HG03558 (cell line): Measurements from ENCODE around the gene ARFGEF2.

Experiments used
- ATAC-seq: cut with Tn5 transposase; IDR thresholded peaks from one replicate; pipeline ENCODE4 v1.9.1; 2021; ENCODE audit warnings: moderate number of reproducible peaks; ENCODE audit not compliant: unreplicated experiment; ENCODE audit errors: extremely low read depth

Gene ARFGEF2

DNA sequence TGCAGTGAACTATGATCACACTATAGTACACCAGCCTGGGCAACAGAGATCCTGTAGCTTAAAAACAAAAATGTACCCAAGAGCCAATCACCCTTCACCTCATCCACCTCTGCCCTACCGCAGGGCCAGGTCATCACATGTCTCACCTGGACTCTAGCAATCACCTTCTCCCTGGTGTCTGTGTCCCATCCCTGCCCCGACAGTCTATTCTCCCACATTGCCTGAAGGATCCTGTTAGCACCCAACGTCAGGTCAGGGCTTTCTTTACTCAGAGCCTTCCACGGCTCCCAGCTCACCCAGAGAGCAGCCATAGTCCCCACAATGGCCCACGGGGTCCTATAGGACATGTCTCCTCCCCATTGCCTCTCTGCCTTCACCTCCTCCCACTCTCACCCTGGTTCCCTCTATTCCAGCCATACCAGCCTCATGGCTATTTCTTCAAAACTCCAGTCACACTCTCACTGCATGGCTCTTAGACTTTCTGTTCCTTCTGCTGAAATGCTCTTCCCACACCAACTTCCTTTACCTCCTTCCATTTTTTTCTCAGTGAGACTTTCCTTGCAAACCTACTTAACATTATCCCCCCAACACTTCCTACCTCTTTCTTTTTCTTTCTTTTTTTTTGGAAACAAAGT lies 22.5 kb upstream of the ARFGEF2 start:
- no peak for ATAC-seq

DNA sequence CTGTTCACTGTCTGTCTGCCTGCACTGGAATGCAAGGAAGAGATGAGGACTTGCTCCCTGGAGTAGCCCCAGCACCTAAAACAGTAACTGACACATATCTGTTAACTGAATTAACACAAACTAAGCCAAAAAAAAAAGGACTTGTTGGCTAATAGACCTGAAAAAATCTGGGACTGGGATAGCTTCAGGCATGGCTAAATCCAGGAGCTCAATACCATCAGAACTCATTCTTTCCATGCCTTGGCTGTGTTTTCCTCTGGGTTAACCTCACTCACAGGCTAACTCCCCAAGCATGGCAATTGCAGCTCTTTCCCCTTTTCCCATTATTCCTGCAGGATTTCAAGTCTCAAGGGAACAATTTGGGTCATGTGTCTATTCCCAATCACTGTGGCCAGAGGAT lies 21.6 kb upstream of the ARFGEF2 start:
- no peak for ATAC-seq

DNA sequence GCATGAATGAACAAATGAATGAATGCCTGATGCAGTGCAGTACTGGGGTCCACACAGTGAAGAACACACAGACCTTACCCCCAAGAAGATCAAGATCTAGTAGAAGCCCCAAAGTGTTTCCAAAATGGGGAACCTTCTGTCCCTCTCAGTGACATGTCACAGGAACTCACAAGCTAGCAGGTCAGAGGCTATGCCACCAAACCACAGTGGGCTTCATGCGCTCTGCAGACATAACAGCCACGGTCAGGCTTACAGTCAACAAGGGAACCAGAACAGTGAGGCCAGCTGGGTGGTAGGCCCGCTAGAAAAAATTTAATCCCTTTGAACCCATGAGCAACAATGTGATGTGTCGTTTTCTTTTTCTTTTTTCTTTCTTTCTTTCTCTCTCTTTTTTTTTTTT lies 20.2 kb upstream of the ARFGEF2 start:
- ATAC-seq, result no peak

DNA sequence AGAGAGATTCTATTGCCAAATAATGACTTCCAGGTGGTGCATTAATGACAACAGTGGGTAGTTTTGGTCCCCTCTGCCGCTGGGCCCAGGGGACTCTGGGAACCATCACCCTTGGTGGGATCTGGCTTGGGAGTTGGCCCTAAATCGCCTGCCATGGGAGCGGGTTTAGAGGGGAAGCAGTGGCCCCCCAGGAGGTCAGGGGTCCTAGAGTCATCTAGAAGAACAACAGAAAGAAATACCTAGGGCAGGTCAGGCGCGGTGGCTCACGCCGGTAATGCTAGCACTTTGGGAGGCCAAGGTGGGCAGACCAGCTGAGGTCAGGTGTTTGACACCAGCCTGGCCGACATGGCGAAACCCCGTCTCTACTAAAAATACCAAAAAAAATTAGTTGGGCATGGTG lies 17.8 kb upstream of the ARFGEF2 start:
- no peak for ATAC-seq

DNA sequence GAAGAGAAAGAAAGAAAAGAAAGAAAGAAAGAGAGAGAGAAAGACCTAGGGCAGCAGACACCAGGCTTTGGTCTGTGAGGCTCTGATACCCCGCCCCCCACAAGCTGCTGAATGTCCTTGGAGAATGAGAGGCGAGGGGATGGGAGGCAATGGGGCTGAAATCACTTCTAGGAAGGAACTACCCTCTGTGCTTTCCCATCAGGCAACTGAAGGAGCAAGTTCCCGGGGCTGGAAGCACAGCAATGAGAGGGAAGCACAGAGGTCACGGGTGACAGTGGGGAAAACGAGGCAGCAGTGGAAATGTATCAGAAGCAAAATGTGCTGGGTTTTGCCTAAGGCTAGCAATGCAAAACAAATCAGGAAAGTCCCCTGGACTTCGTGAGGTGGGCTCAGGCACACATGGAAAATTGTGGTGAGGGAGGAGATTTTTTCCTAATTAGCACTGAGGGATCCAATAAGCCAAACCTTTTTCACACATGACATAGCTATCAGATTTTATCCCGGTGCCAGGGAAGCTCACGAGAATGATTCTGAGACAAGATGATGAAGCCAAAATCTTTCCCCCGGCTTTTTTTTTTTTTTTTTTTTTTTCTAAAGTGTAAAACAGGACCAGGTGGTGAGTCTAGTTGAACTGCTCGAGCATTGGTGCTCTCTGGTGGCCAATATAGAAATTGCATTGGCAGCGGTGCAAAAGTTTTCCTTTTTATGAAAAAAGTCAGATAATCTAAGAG lies 16.8 kb upstream of the ARFGEF2 start:
- no peak for ATAC-seq

DNA sequence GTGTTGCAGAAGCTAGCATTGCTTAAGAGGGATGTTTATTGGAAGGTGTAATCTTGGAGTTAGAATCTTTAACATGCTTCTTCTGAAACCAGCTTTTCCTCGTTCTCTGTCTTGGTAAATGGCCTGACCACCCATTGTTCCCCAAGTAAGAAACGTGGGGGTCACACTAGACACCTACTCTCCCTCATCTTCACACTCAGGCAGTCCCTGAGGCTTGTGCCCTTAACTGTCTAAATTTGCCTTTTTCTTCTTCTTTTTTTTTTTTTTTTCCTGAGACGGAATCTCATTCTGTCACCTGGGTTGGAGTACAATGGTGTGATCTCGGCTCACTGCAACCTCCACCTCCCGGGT lies 16.2 kb upstream of the ARFGEF2 start:
- ATAC-seq, result no peak

DNA sequence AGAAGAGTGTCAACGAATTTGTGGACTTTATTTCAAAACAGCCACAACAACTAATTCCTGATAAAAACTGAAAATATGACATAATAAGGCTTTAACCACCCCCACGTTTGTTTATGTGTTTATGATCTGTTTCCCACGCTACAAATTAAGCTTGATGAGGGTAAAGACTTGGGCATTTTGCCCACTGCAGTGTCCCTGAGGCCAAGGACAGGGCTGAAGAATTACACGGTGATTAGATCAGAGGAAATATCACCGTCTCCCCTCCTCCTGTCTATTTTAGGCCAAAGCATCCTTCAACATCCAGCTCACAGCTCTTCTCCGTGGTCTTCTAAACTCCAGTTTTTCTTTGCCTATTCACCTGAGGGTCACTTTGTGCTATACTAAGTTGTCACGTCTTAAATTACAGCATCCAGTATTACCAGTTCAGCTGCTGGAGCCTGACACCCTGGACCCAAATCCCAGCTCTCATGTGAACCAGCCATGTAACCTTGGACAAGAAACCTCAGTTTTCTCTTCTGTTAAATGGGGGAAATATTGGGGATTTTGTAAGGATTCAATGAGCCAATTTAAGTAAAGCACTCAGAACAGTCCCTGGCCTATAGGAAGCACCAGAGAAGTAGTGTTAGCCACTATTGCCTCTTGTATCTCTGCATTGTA lies 15.2 kb upstream of the ARFGEF2 start:
- ATAC-seq, result no peak

DNA sequence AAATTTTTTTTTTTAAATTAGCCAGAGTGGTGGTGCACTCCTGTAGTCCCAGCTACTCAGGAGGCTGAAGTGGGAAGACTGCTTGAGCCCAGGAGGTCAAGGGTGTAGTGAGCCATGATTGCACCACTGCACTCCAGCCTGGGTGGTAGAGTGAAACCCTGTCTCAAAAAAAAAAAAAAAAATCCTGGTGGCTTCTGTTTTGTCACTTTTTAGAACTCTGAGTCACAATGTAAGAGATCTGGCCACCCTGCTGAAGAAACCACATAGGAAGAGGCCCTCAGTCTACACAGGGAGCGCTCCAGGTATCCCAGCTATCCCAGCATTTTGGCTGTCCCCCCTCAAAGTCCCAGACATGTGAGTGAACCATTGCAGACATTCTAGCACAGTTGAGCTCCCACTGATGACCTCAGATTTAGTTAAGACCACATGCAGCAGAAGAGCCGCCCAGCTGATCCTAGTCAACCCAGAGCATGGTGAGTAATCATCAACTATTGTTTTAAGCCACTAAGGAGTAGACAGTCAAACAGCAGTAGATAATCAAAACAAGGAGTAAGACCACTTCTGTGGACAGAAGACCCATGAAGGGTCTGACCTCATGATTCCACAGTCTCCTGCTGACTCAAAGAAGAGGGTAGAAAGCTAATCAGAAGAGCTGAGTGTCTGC lies 12.7 kb upstream of the ARFGEF2 start:
- no peak for ATAC-seq

DNA sequence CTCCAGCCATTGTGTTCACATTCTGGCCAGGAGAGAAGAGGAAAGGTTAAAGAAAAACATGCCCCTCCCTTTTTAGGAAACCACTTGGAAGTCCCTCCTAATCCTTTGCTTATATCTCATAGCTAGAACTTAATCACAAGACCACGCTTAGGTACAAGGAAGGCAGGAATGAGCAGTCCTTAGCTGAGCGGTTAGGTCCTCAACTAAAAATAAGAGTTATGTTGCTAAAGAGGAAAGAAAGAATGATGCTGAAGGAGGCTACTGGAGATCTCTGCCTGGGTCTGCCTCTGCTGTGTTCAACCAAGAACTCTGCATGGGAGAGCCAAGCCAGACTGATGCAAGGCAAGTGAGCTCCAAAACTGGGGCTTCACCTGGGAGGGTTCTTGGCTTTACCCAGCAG lies 11.6 kb upstream of the ARFGEF2 start:
- ATAC-seq, result no peak

DNA sequence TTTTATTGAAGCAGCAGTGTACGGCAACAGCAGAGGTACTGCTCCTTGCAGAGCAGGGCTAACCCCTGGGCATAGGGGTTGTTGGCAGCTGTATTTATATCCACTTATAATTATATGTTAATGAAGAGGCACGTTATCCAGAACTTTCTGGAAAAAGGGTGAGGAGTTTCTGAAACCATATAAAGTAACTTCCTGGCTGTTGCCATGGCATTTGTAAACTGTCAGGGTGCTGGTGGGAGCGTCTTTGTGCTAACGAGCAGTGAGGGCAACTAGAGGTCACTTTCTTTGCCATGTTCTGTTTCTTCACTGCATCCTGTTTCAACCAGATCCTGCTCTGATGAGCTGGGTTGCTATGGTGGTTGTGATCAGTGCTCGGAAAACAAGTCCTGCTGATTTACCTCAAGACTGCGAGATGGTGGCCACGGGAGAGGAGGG lies 11.1 kb upstream of the ARFGEF2 start:
- ATAC-seq, result no peak

DNA sequence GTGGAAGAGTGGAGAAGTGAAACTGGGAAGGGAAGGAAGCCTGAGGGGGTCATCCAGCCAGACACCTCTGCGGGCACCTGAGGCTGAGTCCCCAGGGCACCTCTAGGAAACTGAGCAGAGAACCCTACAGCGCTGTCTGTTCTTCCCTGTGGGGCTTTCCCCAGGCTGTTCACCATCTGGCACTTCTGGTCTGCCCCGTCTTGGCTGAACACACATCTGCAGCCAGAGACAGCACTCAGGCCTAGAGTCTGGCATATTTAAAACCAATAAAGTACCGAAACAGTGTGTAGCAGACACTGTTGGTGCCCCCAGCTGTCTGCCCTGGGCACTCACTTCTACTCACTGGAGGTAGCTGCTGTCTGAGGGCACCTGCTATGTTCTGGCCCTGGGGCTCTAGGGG lies 9.4 kb upstream of the ARFGEF2 start:
- ATAC-seq, result peak; percentile 71

DNA sequence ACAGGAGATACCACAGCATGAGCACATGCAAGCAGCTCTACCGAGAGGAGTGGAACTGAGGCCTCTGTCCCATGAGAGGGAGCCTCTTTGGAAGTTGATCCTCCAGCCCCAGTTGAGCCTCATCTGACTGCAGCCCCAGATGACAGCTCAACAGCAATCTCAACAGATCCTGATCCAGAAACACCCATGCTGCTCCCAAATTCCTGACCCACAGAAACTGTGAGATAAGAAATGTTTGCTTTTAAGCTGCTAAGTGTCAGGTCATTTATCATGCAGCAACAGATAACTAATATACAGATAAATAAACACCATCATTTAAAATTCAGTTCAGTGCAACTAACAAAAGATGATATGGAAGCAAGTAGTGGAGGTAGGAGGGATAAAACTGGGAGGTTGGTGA lies 4.8 kb upstream of the ARFGEF2 start:
- no peak for ATAC-seq

DNA sequence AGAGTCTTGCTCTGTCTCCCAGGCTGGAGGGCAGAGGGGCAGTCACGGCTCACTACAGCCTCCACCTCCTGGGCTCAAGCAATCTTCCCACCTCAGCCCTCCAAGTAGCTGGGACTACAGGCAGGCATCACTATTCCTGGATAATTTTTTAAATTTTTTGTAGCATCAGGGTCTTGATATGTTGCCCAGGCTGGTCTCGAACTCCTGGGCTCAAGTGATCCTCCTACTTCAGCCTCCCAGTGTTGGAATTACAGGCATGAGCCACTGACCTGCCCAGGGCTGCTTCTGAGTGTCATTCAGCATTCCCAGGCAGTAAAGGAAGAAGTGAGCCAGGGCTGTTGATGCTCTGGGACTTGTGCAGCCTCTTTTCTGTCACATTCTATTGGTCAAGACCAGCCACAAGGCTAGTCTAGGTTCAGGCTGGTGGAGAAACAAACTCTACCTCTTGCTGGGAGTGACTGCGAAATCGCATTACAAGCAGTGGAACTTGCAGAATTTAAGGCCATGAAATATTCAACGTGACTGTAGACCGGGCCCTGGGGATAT lies 2.1 kb upstream of the ARFGEF2 start:
- ATAC-seq, result no peak

DNA sequence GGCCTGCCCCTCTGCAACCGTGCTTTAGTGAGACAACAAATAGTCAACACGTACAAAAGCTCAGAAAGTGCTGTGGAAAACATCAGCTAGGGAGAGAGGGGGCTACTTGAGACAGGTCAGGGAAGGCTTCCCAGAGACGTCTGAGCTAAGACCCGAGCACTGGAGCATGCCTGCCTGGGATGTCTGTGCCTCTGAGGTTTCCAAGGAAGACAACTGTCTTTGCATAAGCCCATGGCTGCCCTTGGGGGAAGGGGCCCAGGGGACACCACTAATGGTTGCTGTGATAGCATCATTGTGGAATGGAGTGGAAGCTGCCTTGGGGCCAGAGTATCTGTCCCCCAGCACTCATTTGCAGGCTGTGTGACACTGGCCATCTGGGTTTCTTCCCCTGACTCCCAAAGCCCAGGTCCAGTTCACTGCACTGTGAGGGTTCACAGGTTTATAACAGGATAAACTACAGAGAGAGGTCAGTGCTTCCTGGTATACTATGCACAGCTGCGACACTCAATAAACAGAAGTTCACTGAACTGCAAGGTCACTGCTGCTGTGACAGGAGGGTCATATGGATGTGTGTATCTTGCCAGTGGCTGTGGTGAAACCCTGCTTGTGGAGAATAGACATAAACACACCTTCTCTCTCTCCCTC lies 1.5 kb upstream of the ARFGEF2 start:
- ATAC-seq, result no peak

DNA sequence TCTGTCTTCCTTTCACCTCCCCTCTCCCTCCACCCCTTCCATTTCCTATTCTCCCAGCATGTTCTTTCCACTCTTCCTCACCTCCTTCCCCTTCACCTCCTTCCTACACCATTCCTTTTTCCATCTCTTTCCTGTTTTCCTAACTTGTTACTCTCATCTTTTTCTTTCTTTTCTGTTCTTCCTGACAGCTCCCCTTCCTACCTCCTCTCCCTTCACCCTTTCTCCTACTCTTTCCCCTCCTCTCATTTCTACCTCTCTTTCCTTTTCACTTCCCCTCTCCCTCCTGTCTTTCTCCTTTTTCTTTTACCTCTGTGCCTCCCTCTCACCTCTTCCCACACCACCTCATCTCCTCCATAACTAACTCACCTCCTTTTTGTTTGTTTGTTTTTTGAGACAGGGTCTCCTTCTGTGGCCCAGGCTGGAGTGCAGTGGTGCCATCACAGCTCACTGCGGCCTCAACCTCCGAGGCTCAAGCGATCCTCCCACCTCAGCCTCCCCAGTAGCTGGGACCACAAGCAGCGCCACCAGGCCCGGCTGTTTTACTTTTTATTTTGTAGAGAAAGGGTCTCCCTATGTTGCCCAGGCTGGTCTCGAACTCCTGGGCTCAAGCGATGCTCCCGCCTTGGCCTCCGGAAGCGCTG lies 864 bp upstream of the ARFGEF2 start:
- no peak for ATAC-seq

DNA sequence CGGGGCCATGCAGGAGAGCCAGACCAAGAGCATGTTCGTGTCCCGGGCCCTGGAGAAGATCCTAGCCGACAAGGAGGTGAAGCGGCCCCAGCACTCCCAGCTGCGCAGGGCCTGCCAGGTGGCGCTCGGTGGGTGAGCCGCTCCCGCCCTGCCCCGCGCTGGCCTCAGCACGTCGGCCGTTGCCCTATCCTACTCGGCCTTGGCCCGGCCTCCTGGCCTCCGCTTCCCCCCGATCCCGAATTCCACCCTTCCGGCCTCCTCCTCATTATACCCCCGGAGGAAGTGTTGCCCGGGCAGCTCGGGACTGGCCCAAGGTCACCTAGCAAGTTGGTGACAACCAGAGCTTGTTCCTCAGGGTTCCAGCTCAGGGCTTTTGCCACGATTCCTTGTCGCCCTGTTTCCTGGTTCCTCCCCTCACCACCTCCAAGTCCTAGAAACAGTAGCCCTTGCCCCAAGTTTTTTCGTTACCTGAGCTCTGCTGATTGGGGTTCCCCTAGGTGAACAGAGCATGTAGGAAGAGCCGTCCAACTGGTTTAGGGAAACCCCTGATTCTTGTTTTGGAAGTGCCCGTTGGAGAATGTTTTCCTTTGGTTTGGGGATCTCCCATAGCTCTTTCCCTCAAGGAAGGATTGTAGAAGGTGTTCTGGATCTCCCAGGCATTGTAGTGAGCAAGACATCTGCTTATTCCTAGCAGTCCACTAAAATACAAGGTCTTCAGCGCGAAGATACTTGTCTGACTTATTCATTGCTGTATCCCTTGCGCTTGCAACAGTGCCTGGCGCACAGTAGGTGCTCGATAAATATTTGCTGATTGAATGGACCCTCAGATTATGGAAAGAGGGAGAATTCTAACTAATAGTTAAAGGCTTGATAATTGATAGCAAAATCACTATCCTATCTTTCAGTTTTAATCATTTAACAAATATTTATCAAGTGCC lies 641 bp downstream of the ARFGEF2 start:
- ATAC-seq, result peak; percentile 15

DNA sequence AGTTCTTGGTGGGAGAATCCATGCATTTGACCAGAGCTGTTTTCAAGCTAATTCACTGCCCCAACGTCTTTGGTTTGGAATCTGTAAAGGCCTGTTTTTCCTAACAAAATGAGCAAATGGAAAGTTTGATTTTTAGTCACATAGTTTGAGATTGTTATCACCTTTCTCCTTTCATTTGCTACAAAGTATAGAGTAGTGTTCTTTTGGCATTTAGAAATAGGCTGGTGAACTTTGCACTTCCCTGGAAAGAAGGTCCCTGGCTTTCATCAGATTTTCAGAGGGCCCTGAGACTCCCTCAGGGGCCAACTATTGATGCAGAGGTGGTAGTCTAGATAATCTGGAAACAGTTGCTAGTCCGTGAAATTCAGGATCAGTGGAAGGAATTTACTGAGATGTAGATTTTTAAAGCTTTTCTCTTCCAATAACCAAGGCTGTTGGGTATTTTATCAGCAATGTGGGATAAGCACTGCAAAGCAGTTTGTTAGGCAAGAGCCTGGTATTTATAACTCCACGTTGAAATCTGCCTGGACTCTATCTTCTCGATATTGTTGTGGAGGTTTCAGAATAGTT lies 1.7 kb downstream of the ARFGEF2 start:
- no peak for ATAC-seq

DNA sequence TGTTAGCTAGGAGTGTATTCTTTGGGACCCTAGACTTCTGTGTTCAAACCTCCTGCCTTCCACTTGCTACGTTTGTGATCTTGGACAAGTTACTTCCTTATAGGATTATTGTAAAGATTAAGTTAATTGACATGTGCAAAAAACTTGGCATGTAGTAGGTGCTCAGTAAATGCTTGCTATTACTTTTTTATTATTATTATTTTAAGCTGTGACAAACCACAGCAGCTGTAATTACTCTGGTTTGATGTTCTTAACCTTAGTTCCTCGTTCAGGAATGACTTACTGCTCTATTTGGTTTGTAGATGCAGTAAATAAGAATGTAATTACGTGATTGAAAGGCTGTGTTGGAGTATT lies 3.2 kb downstream of the ARFGEF2 start:
- ATAC-seq, result no peak

DNA sequence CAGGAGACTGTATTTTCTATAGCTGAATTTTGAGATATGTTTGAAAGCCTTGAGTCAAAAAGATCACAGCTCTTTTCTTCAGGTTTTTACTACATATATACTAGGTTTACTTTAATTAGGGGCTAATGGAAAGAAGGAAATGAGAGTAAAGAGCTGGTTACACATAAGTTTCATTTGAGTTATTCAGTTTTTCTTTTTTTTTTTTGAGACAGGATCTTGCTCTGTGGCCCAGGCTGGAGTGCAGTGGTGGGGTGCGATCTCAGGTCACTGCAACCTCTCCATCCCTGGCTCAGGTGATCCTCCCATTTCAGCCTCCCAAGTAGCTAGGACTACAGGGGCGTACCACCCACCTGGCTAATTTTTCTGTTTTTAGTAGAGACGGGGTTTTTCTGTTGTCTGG lies 4.8 kb downstream of the ARFGEF2 start:
- no peak for ATAC-seq
